Measurements from ENCODE around the gene HS3ST3A1. TPM values are rescaled to one million over a fixed set of nuclear protein-coding genes. Genes with fewer than 3 reads are reported as not detected.

HS3ST3A1 gene
- total RNA-seq, 4 donors from 2014 or later, result 0.30 to 7.3 TPM; not detected in 2

DNA sequence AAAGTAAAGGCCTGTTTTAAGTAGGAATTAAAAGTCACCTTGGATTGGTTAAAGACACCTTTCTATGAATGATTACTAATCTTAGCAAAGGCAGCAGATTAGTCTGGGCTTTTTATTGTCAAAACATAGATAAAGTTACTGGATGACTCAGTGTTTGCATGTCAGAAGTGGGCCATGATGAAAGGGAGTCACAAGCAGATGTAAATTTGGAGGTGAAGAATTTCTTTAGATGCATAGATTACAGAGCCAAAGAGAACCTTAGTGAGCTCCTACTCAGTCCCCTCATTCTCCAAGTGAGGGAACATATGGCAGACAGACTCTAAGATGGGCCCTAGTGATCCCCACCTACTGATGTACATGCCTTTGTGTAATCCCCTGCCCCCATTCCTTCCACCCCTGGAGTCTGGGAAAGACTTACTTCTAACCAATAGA is 124.5 kb downstream of the HS3ST3A1 start:
- no peak overlapping the region for H3K27ac ChIP-seq
- no peak for TF ChIP-seq EP300 (IDR thresholded peaks at IDR 0.05)
- no peak for TF ChIP-seq CTCF (IDR thresholded peaks at IDR 0.05)
- TF ChIP-seq POLR2A (IDR thresholded peaks at IDR 0.05), result no peak
- peaks cover 0 to 3% (median 0%) of the 10 kb centered on the region in 3 donors for H3K36me3 ChIP-seq

GRCh38 chr17:13476720-13477119 is 125.0 kb downstream of the HS3ST3A1 start:
- TF ChIP-seq EP300 (IDR thresholded peaks at IDR 0.05), result no peak
- no peak for TF ChIP-seq POLR2A (IDR thresholded peaks at IDR 0.05)
- no peak for TF ChIP-seq CTCF (IDR thresholded peaks at IDR 0.05)
- no peak overlapping the region for H3K4me3 ChIP-seq
- 88 to 92% methylated on average over 1 of the region's 1 CpG for WGBS, 2 donors
- peaks cover 0 to 22% (median 0%) of the 10 kb centered on the region in 4 donors for H3K9me3 ChIP-seq
- no peaks in the 10 kb centered on the region for H3K27me3 ChIP-seq
- peaks cover 0 to 3% (median 0%) of the 10 kb centered on the region in 3 donors for H3K36me3 ChIP-seq
- H3K4me1 ChIP-seq, result peaks cover 0 to 4% (median 0%) of the 10 kb centered on the region in 4 donors
- no peak for DNase-seq (ENCODE audit: low spot score in 2 of 2)
- no peak overlapping the region for H3K27ac ChIP-seq

More for the DNA sequence above, 124.5 kb downstream of the HS3ST3A1 start:
- no peak for DNase-seq (ENCODE audit: low spot score in 2 of 2)
- Histone ChIP-seq H3K27me3 (no peaks in the 10 kb centered on the region), H3K4me1 (peaks cover 0 to 4% (median 0%) of the 10 kb centered on the region in 4 donors), H3K9me3 (peaks cover 0 to 24% (median 0%) of the 10 kb centered on the region in 4 donors), H3K4me3 (no peak overlapping the region)

- WGBS, 2 donors, result 95 to 97% methylated on average over 2 of the region's 2 CpGs
- no peaks in the 10 kb centered on the region for H3K36me3 ChIP-seq
- H3K27me3 ChIP-seq, result no peaks in the 10 kb centered on the region
- no peak overlapping the region for H3K4me3 ChIP-seq
- H3K27ac ChIP-seq, result no peak overlapping the region
- TF ChIP-seq POLR2A (IDR thresholded peaks at IDR 0.05), result no peak
- TF ChIP-seq EP300 (IDR thresholded peaks at IDR 0.05), result no peak
- TF ChIP-seq CTCF (IDR thresholded peaks at IDR 0.05), result no peak
- H3K9me3 ChIP-seq, result peaks cover 0 to 12% (median 0%) of the 10 kb centered on the region in 4 donors
- DNase-seq (ENCODE audit: low spot score in 2 of 2), result no peak
- H3K4me1 ChIP-seq, result peaks cover 0 to 4% (median 0%) of the 10 kb centered on the region in 4 donors
These were observed 126.0 kb downstream of the HS3ST3A1 start for GRCh38 chr17:13475574-13476223.

DNA sequence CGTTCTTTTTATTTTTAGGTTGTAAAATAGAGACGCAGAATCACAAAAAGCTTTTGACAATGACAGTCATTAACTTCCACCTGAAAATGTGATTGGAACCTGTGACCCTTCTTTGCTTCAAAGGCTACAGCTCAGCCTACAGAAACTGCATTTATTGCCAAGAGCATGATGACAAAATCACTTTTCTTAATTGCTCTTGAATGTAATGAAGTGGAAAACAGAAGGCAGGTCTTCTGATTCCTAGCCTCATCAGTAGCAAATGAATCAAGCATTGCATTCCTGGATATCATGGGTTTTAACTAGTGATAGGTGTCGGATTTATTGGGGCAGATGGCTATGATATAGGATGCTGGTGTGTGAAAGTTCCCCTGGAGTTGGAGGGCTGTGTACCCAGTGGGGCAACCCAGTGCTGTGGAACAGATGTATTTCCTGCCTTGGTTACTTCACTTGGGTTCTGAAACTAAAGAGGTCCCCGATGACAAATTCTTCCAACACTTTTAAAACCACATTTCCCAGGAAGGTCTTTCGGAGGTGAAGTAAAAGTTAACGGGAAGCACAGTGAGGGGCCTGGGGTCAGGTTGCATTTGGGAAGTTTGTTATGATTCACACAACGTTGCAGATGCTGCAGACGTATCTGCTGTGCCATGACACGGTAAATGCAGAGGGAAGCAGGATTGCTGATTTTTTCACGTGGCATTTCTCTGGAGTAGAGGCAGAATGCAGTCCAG is 127.5 kb downstream of the HS3ST3A1 start:
- Histone ChIP-seq H3K4me1 (peaks cover 0 to 4% (median 0%) of the 10 kb centered on the region in 4 donors), H3K27ac (no peak overlapping the region), H3K27me3 (no peaks in the 10 kb centered on the region), H3K36me3 (no peaks in the 10 kb centered on the region), H3K9me3 (no peaks in the 10 kb centered on the region), H3K4me3 (no peak overlapping the region)
- TF ChIP-seq CTCF (IDR thresholded peaks at IDR 0.05) (no peak), POLR2A (IDR thresholded peaks at IDR 0.05) (no peak), EP300 (IDR thresholded peaks at IDR 0.05) (no peak)
- no peak for DNase-seq (ENCODE audit: low spot score in 2 of 2)
- 67 to 69% methylated on average over 10 of the region's 10 CpGs for WGBS, 2 donors

DNA sequence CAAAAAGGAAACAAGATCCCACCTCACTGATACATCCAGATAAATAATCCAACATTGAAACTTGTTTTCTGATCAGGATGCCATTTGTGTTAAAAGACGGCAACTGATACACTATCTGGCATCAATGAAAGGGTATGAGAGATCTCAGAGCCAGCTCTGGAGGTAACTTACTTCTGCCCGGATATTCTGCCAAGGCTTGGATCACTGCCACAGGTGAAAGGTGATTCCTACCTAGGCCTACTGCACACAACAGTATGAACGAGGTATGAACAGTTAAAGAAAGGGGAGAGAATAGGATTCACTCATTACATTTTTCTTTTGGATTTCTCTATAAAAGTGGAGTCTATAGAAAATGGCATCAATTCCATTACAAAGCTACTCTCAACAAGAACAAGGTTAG is 136.1 kb downstream of the HS3ST3A1 start:
- Histone ChIP-seq H3K27ac (no peak overlapping the region), H3K4me3 (no peak overlapping the region), H3K4me1 (no peaks in the 10 kb centered on the region), H3K36me3 (no peaks in the 10 kb centered on the region), H3K9me3 (no peaks in the 10 kb centered on the region), H3K27me3 (no peaks in the 10 kb centered on the region)
- no peak for DNase-seq (ENCODE audit: low spot score in 2 of 2)
- TF ChIP-seq EP300 (IDR thresholded peaks at IDR 0.05), result no peak
- TF ChIP-seq POLR2A (IDR thresholded peaks at IDR 0.05), result no peak
- no peak for TF ChIP-seq CTCF (IDR thresholded peaks at IDR 0.05)
- 86 to 92% methylated on average over 3 of the region's 3 CpGs for WGBS, 2 donors

Data from tibial nerve (tissue), 4 donors.